Activated naive CD8-positive, alpha-beta T cell treated with anti-CD3 and anti-CD28 coated beads, Interleukin-2, amount 50 U/mL, for 24 hours (primary cell): ENCODE data around the gene SLC37A2.

ENCODE experiments used
- ATAC-seq: fragments of 150-1000 bp; cut with Tn5 transposase; one replicate; pipeline ENCODE4 v1.10.0; 2021
- DNase-seq: peaks from one replicate; pipeline ENCODE4 v3.0.0; 2021
- H3K27ac Mint-ChIP-seq: one replicate; pipeline ENCODE4 v1.8.0; 2021; ENCODE audit warnings: mild to moderate bottlenecking, mixed read lengths
- H3K27me3 Mint-ChIP-seq: one replicate; pipeline ENCODE4 v1.8.0; 2021; ENCODE audit warnings: mixed read lengths
- H3K36me3 Mint-ChIP-seq: one replicate; pipeline ENCODE4 v1.8.0; 2021; ENCODE audit warnings: low read depth, mixed read lengths
- H3K4me1 Mint-ChIP-seq: one replicate; pipeline ENCODE4 v1.8.0; 2021; ENCODE audit warnings: mixed read lengths
- H3K4me3 Mint-ChIP-seq: one replicate; pipeline ENCODE4 v1.8.0; 2021; ENCODE audit warnings: mild to moderate bottlenecking, moderate library complexity, mixed read lengths
- H3K9me3 Mint-ChIP-seq: one replicate; pipeline ENCODE4 v1.8.0; 2021; ENCODE audit warnings: mixed read lengths

Gene SLC37A2

DNA sequence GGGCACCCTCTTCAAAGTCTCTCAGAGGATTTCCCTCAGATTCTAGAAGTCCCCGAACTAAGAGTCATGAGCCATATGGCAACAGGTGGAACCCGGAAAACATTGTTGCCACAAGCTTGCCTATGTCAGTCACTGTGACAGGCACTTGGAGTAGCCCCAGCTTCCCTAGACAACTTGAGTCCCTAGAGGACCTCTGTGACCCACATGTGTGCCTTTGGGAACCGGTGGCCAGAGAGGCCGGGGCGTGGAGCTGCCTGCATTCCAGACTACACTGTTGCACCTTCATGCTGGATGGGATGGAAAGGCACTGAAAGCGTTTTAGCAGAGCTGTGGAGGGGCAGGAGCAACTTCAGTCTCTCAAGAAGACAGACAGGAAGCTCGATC, 12.1 kb downstream of the SLC37A2 start:
- Mint-ChIP-seq H3K36me3 (no peaks in the 10 kb centered on the region), H3K9me3 (no peaks in the 10 kb centered on the region), H3K4me3 (no peak overlapping the region), H3K4me1 (peaks cover 19% of the 10 kb centered on the region), H3K27ac (no peak overlapping the region), H3K27me3 (peaks cover 2% of the 10 kb centered on the region)
- ATAC-seq, result no peak
- DNase-seq, result no peak

- ATAC-seq (no peak), DNase-seq (no peak)
- H3K36me3 Mint-ChIP-seq, result no peaks in the 10 kb centered on the region
- peaks cover 12% of the 10 kb centered on the region for H3K4me1 Mint-ChIP-seq
- no peak overlapping the region for H3K4me3 Mint-ChIP-seq
- H3K27me3 Mint-ChIP-seq, result peaks cover 2% of the 10 kb centered on the region
- no peak overlapping the region for H3K27ac Mint-ChIP-seq
- H3K9me3 Mint-ChIP-seq, result no peaks in the 10 kb centered on the region
Measured at GRCh38 chr11:125075900-125076317, 12.8 kb downstream of the SLC37A2 start.

DNA sequence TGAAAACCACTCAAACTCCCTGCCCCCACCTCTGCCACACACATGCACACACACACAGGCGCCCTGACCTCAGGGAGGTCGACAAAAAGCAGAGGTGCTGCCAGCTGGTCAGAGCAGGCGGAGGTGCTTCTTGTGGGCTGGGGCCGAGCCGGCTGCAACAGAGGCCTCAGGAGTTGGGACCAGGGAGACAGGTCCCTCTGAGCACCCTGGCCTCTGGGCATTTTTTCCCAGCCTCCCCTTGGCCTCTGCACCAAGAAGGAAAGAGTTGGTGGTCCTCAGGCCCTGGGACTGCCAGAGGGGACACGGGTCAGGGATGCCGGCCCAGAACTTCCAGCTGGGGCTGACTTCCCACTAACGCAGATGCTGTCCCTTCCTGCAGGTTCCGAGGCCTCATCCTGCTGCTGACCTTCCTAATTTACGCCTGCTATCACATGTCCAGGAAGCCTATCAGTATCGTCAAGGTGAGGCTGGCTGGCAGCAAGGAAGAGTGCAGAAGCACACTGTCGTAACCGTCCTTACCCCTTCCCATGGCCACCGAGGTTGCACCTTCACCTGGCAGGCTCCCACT, 13.4 kb downstream of the SLC37A2 start:
- ATAC-seq (no peak), DNase-seq (no peak)
- Mint-ChIP-seq H3K9me3 (no peaks in the 10 kb centered on the region), H3K27ac (no peak overlapping the region), H3K4me3 (no peak overlapping the region), H3K36me3 (no peaks in the 10 kb centered on the region), H3K4me1 (peaks cover 7% of the 10 kb centered on the region), H3K27me3 (peaks cover 2% of the 10 kb centered on the region)

DNA sequence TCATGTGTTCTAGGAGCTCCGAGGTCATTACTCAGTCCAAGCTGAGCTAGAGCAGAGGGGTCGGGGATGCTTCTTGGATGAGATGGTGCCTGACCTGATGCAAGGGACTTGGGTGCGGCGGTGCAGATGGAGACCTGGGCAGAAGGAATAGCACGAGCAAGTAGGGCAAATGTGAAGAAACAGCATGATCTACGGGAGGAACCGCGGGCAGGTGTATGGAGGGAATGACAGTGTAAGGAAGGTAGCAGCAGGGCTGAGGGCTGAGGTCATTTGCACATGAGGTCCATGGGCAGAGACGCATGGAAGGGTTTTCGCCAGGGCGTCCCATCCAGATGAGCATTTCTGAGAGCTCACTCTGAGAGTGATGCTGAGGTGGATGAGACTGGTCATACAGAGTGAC, 14.9 kb downstream of the SLC37A2 start:
- H3K27ac Mint-ChIP-seq, result no peak overlapping the region
- DNase-seq (no peak), ATAC-seq (no peak)
- H3K4me1 Mint-ChIP-seq, result peaks cover 2% of the 10 kb centered on the region
- H3K9me3 Mint-ChIP-seq, result no peaks in the 10 kb centered on the region
- peaks cover 2% of the 10 kb centered on the region for H3K27me3 Mint-ChIP-seq
- H3K4me3 Mint-ChIP-seq, result no peak overlapping the region
- H3K36me3 Mint-ChIP-seq, result no peaks in the 10 kb centered on the region

DNA sequence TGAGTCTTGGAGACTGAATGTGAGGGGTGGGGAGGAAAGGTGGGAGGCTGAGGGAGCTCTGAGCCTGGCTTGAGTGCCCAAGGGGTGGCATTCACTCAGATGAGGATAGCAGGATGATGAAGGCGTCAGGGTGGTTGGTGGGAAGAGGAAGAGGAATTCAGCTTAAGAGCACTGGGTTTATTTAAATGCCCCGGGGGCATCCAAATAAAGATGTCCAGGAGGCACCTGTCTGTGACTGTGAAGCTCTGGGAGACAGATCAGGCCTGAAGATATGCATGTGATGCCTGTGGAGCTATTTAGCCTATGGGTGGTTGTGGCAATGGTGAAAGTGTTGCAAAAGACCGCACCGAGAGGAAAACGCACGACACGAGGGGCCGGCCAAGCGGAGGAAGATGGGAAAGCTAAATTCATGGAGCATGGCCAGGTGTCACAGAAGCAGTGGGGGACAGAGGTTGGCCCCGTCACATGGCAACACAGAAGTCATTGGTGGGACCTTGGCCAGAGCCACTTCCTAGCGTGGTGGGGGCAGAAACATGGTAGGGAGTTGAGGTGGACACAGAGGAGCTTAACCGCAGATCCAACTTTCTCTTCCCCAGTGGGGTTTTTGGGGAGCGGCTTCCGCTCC, 15.5 kb downstream of the SLC37A2 start:
- H3K9me3 Mint-ChIP-seq, result no peaks in the 10 kb centered on the region
- H3K27me3 Mint-ChIP-seq, result peaks cover 2% of the 10 kb centered on the region
- no peak overlapping the region for H3K4me3 Mint-ChIP-seq
- no peaks in the 10 kb centered on the region for H3K36me3 Mint-ChIP-seq
- peaks cover 2% of the 10 kb centered on the region for H3K4me1 Mint-ChIP-seq
- DNase-seq (no peak), ATAC-seq (no peak)
- H3K27ac Mint-ChIP-seq, result no peak overlapping the region

DNA sequence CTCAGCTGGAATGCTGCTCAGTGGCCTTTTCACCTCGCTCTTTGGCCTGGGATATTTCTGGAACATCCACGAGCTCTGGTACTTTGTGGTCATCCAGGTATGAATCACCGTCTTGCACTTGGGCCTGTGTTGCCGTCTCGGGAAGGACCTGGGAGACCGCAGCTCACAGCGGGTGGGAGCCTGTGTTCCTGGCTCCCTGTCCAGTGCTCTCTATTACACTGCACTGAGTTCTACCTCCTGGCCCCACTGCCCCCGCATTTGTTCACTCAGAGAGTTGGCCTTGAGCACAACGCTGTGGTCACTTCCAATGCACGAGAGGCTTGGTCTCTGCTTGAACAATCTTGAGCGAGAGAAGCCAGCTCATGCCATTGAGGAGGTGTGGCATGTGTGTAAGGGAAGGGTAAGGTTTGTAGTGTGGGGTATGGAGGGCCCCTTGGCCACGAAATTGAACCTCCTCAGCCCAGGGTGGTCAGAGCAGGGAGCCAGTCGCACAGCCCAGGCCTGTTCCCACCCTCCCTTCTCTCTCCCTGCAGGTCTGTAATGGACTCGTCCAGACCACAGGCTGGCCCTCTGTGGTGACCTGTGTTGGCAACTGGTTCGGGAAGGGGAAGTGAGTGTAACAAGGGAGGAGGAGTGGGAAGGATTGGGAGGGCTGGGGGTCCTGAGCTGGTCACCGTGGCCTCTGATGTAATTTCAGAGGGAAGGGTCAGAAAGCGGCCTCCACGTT, 16.2 kb downstream of the SLC37A2 start:
- Mint-ChIP-seq H3K9me3 (no peaks in the 10 kb centered on the region), H3K36me3 (no peaks in the 10 kb centered on the region), H3K27ac (no peak overlapping the region), H3K4me1 (no peaks in the 10 kb centered on the region), H3K4me3 (no peak overlapping the region), H3K27me3 (peaks cover 2% of the 10 kb centered on the region)
- ATAC-seq, result no peak
- no peak for DNase-seq

- peaks cover 2% of the 10 kb centered on the region for H3K27me3 Mint-ChIP-seq
- ATAC-seq, result no peak
- H3K9me3 Mint-ChIP-seq, result no peaks in the 10 kb centered on the region
- H3K27ac Mint-ChIP-seq, result no peak overlapping the region
- H3K4me1 Mint-ChIP-seq, result no peaks in the 10 kb centered on the region
- H3K36me3 Mint-ChIP-seq, result no peaks in the 10 kb centered on the region
- no peak for DNase-seq
- no peak overlapping the region for H3K4me3 Mint-ChIP-seq
Measured at GRCh38 chr11:125079878-125080530, 16.9 kb downstream of the SLC37A2 start.

- DNase-seq (no peak), ATAC-seq (no peak)
- H3K36me3 Mint-ChIP-seq, result no peaks in the 10 kb centered on the region
- no peak overlapping the region for H3K27ac Mint-ChIP-seq
- no peak overlapping the region for H3K4me3 Mint-ChIP-seq
- H3K27me3 Mint-ChIP-seq, result peaks cover 2% of the 10 kb centered on the region
- no peaks in the 10 kb centered on the region for H3K4me1 Mint-ChIP-seq
- no peaks in the 10 kb centered on the region for H3K9me3 Mint-ChIP-seq
Measured at GRCh38 chr11:125080531-125080911, 17.4 kb downstream of the SLC37A2 start.

DNA sequence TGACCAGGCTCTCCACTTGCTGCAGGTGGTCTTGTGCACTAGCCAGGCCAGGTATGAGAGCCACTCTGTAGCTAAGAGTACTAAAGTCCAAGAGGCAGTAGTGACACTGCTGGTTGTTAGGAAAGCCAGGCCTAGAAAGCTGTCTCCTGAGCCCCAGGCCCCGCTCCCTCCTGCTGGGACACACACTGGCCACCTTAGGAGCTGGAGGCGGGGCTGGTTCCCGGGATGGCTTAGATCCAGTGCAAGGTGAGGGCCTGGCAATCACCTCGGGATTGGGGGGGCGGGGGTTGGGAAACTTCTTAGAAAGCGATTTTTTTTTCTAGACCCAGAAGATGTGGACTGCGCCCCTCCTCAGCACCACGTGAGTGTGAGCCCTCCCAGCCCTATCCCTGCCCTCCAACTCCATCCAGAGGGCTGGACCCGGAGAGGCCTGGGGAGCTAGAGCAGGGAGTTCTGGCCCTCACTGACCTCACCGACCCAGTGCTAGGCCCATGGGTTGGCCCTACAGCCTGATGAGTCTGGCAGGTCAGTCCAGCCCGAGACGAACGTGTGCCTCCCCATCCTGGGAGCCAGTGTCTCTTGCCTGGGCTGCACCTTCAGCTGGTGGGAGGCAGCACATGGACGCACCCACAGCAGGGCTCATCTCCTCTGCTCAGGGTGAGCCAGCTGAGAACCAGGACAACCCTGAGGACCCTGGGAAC, 18.1 kb downstream of the SLC37A2 start:
- Mint-ChIP-seq H3K27me3 (peaks cover 2% of the 10 kb centered on the region), H3K4me1 (no peaks in the 10 kb centered on the region), H3K36me3 (no peaks in the 10 kb centered on the region), H3K27ac (no peak overlapping the region), H3K9me3 (no peaks in the 10 kb centered on the region), H3K4me3 (no peak overlapping the region)
- no peak for DNase-seq
- ATAC-seq, result no peak

- peaks cover 2% of the 10 kb centered on the region for H3K27me3 Mint-ChIP-seq
- H3K4me3 Mint-ChIP-seq, result no peak overlapping the region
- H3K9me3 Mint-ChIP-seq, result no peaks in the 10 kb centered on the region
- H3K27ac Mint-ChIP-seq, result no peak overlapping the region
- no peak for ATAC-seq
- no peaks in the 10 kb centered on the region for H3K36me3 Mint-ChIP-seq
- no peaks in the 10 kb centered on the region for H3K4me1 Mint-ChIP-seq
- no peak for DNase-seq
Measured at GRCh38 chr11:125082040-125082439, 18.9 kb downstream of the SLC37A2 start.

DNA sequence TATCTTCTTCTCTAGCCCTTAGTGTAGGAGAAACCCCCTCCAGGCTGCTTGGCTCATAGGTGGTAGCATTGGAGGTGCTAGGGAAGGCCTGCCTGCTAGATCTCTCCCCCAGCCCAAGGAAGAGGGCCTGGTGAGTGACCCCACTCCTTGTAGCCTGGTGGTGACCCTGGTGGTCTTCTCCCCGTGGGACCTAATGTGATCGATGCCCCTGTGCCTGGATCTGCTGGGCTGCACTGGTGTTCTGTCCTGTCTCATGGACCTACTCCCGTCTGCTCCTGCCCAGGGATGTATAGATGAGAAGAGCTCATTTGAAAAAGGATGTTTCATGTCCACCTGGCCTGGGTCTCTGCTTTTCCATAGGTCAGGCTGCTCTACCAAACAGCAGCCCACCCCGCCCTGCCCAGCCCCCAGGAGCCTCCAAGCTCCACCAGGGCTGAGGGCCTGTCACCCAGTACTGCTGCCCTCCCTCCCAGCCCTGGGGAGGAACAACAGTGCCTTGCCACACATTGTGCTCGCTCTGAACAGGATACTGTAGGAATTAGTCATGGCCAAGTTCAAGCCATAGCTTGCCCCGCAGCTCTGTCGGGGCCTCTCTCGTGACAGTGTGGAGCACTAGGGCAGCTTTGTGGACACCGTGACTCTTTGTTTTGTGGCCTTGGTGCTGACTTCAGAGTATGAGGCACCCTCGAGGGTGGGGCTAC, 19.7 kb downstream of the SLC37A2 start:
- H3K36me3 Mint-ChIP-seq, result no peaks in the 10 kb centered on the region
- H3K4me1 Mint-ChIP-seq, result no peaks in the 10 kb centered on the region
- no peak for DNase-seq
- no peak for ATAC-seq
- peaks cover 2% of the 10 kb centered on the region for H3K27me3 Mint-ChIP-seq
- no peak overlapping the region for H3K27ac Mint-ChIP-seq
- no peaks in the 10 kb centered on the region for H3K9me3 Mint-ChIP-seq
- H3K4me3 Mint-ChIP-seq, result no peak overlapping the region

- H3K27me3 Mint-ChIP-seq, result peaks cover 2% of the 10 kb centered on the region
- no peaks in the 10 kb centered on the region for H3K36me3 Mint-ChIP-seq
- H3K4me1 Mint-ChIP-seq, result no peaks in the 10 kb centered on the region
Measured at GRCh38 chr11:125083312-125084056, 20.4 kb downstream of the SLC37A2 start.

GRCh38 chr11:125084057-125084416, 20.9 kb downstream of the SLC37A2 start:
- no peaks in the 10 kb centered on the region for H3K4me1 Mint-ChIP-seq
- ATAC-seq, result no peak
- H3K9me3 Mint-ChIP-seq, result no peaks in the 10 kb centered on the region
- no peak for DNase-seq
- no peaks in the 10 kb centered on the region for H3K36me3 Mint-ChIP-seq
- no peak overlapping the region for H3K27ac Mint-ChIP-seq
- H3K4me3 Mint-ChIP-seq, result no peak overlapping the region
- H3K27me3 Mint-ChIP-seq, result no peaks in the 10 kb centered on the region

More at GRCh38 chr11:125083312-125084056, 20.4 kb downstream of the SLC37A2 start:
- Mint-ChIP-seq H3K9me3 (no peaks in the 10 kb centered on the region), H3K4me3 (no peak overlapping the region), H3K27ac (no peak overlapping the region)
- no peak for DNase-seq
- no peak for ATAC-seq
